ENCODE data around the gene FUT3. TPM values are rescaled to one million over a fixed set of nuclear protein-coding genes. Genes with fewer than 3 reads are reported as not detected.
"Not testable (repeated sequence)": the region's sequence is repeated elsewhere in the genome, so short reads cannot be mapped to it uniquely, and the experiment has no call there.

The FUT3 gene
- total RNA-seq, 1 donor from 2014 or later: not detected

DNA sequence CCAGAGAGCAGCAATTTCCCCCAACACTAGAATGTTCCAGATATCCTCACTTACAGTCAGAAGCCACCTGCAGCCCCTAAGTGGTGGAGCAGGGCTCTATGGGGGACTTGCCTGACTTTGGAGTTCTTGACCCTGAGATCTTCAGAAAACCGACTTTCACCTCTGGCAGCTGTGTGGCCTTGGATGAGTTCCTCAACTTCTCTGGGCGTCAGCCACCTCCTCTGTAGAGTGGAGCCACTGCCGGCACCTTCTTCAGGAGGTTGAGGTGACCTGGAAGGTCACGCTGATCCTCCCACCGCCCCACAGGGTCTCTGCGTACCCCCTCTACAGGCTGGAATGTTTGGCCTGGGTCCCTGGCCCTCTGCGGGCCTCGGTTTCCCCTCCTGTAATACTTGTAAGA lies 26.2 kb upstream of the FUT3 start:
- intact Hi-C loops (cut with DNase I): no loop called here
- no peaks in the 10 kb centered on the region for H3K9me3 ChIP-seq
- TF ChIP-seq, protein P1, sequence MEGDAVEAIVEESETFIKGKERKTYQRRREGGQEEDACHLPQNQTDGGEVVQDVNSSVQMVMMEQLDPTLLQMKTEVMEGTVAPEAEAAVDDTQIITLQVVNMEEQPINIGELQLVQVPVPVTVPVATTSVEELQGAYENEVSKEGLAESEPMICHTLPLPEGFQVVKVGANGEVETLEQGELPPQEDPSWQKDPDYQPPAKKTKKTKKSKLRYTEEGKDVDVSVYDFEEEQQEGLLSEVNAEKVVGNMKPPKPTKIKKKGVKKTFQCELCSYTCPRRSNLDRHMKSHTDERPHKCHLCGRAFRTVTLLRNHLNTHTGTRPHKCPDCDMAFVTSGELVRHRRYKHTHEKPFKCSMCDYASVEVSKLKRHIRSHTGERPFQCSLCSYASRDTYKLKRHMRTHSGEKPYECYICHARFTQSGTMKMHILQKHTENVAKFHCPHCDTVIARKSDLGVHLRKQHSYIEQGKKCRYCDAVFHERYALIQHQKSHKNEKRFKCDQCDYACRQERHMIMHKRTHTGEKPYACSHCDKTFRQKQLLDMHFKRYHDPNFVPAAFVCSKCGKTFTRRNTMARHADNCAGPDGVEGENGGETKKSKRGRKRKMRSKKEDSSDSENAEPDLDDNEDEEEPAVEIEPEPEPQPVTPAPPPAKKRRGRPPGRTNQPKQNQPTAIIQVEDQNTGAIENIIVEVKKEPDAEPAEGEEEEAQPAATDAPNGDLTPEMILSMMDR (IDR thresholded peaks at IDR 0.05): no peak
- no peak for DNase-seq (ENCODE audit: low spot score in 2 of 2)
- no peaks in the 10 kb centered on the region for H3K36me3 ChIP-seq
- peaks cover 0 to 4% of the 10 kb centered on the region in 2 donors for H3K4me1 ChIP-seq
- H3K27ac ChIP-seq: no peak overlapping the region
- peaks cover 3% of the 10 kb centered on the region for H3K27me3 ChIP-seq
- no peak overlapping the region for H3K4me3 ChIP-seq

DNA sequence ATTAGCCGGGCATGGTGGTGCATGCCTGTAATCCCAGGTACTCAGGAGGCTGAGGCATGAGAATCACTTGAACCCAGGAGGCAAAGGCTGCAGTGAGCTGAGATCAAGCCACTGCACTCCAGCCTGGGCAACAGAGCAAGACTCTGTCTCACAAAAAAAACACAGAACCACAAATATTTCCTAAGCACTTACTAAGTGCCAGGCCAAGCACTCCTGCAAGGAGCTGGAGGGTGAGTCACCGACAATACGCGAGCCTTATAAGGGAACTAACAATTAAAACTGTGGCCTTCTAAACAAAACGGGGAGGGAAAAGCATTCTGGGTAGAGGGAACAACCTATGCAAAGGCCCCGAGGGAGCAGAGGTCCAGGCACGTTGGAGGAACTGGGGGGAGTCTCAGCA lies 23.2 kb upstream of the FUT3 start:
- DNase-seq (ENCODE audit: low spot score in 2 of 2); H3K9me3 ChIP-seq; H3K27ac ChIP-seq; H3K27me3 ChIP-seq; intact Hi-C loops (cut with DNase I); H3K4me3 ChIP-seq; H3K4me1 ChIP-seq; H3K36me3 ChIP-seq: not testable (repeated sequence)

DNA sequence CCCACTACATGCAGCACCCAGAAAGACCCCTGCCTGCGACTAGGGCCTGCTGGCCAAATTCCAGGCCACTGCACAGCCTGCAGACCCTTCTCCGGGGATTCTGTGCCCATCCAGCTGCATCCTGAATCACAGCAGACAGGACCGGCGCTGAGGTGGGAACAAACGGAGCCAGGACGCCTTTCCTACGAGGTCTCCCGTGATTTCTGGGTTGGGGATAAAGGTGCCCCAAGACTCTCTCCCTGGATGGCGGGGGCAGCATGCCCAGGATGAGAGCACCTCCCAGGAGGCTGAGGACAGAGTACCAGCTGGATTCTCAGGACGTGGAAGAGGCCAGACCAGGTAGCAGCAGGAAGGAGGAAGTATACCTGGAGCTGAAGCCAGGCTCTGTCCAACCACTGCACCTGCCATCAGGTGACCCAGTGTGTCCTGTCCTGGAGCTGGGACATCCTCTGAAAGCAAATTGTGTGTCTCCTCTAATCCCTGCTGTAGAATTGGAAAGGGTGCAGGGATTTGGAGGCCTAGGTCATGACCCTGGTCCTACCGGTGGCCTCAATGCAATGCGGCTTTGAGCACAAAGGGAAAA lies 22.5 kb upstream of the FUT3 start:
- Histone ChIP-seq H3K27ac (no peak overlapping the region), H3K36me3 (no peaks in the 10 kb centered on the region), H3K27me3 (no peaks in the 10 kb centered on the region), H3K4me3 (no peak overlapping the region), H3K9me3 (no peaks in the 10 kb centered on the region), H3K4me1 (no peaks in the 10 kb centered on the region)
- intact Hi-C loops (cut with DNase I): no loop called here
- DNase-seq (ENCODE audit: low spot score in 2 of 2): no peak
- TF ChIP-seq, protein P1 (IDR thresholded peaks at IDR 0.05): no peak

DNA sequence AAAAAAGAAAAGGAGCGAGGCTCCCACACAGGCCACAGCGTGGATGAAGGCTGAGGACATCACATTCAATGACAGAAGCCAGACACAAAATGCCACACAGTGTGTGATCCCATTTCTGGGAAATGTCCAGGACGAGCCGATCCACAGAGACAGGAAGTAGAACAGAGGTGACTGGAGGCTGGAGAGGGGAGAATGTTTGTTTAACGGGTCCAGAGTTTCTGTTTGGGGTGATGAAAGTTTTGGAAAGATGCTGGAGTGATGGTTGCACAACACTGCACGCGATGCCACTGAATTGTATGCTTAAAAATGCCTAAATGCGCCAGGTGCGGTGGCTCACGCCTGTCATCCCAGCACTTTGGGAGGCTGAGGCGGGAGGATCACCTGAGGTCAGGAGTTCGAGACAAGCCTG lies 19.7 kb upstream of the FUT3 start:
- TF ChIP-seq, protein P1 (IDR thresholded peaks at IDR 0.05): no peak
- Histone ChIP-seq H3K4me1 (no peaks in the 10 kb centered on the region), H3K4me3 (no peak overlapping the region), H3K27ac (no peak overlapping the region), H3K27me3 (no peaks in the 10 kb centered on the region), H3K36me3 (no peaks in the 10 kb centered on the region), H3K9me3 (no peaks in the 10 kb centered on the region)
- intact Hi-C loops (cut with DNase I): no loop called here
- no peak for DNase-seq (ENCODE audit: low spot score in 2 of 2)

DNA sequence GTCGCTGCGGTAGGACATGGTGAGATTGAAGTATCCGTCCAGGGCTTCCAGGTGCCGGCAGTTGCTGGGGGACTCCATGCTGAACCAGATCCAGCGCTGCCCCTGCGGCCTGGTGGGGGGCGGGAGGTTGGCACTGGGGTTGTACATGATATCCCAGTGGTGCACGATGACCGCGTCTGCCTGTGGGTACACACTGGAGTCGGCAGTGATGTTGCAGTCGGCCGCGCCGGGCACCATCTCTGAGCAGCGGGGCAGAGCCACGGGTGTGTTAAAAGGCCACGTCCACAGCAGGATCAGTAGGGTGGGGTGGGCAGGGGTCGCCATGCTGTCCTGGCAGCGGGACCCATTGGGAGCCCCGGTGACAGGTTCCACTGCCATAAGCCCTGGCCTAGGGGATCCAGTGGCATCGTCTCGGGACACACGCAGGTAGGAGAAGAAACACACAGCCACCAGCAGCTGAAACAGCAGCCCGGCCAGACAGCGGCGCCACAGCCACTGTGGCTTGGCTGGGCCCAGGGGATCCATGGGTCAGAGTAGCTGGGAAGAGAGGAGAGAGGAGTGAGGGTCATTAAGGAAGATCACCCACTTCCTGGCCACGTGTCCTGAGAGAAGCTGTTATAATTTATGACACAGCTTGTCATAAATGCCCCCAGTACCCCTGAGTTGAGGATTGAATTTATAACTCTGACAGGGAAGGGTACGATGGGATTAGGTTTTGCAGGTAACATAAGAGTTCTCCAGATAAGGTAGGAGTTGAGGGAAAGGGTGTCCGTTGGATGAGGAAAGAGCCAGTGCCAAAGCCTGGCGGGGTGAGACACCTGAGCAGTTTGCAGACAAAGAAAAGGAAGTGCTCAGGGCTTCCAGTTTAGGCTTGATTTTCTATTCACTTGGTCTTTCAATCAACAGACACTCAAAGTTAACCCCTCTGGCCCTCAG lies 16.2 kb upstream of the FUT3 start:
- H3K4me1 ChIP-seq: no peaks in the 10 kb centered on the region
- intact Hi-C loops (cut with DNase I): no loop called here

DNA sequence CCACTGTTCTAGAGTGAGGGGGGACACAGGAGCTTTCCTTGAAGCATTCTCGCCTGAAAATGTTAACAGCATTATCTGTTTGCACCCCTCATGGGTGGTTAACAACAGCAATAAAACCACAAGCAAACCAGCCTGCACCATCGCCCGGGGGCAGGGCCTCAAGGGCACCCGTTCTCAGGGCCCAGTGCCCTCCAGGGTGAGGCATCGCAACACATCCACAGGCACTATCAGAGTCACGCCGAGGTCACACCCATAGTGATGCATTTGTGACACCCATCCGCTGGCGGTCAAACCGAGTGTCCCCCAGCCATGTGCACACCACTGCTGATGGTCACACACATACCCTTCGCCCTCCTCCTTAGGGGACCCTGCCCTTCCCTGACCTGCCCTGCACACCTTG lies 14.5 kb upstream of the FUT3 start:
- Histone ChIP-seq H3K4me3 (no peak overlapping the region), H3K36me3 (no peaks in the 10 kb centered on the region), H3K4me1 (no peaks in the 10 kb centered on the region), H3K27ac (no peak overlapping the region), H3K27me3 (no peaks in the 10 kb centered on the region), H3K9me3 (no peaks in the 10 kb centered on the region)
- no peak for DNase-seq (ENCODE audit: low spot score in 2 of 2)
- TF ChIP-seq, protein P1 (IDR thresholded peaks at IDR 0.05): no peak
- intact Hi-C loops (cut with DNase I): no loop called here

More for the DNA sequence above, 16.2 kb upstream of the FUT3 start:
- TF ChIP-seq, protein P1 (IDR thresholded peaks at IDR 0.05): no peak
- Histone ChIP-seq H3K4me3 (no peak overlapping the region), H3K36me3 (no peaks in the 10 kb centered on the region), H3K9me3 (no peaks in the 10 kb centered on the region), H3K27ac (no peak overlapping the region), H3K27me3 (no peaks in the 10 kb centered on the region)
- DNase-seq (ENCODE audit: low spot score in 2 of 2): no peak

Measured in ascending aorta (tissue), 2 donors.